GM19043 (cell line): Measurements from ENCODE around the gene TRPT1.

Experiments used
- ATAC-seq: cut with Tn5 transposase; IDR thresholded peaks from one replicate; pipeline ENCODE4 v1.9.1; 2021; ENCODE audit warnings: low read depth; ENCODE audit not compliant: unreplicated experiment

TRPT1 gene

DNA sequence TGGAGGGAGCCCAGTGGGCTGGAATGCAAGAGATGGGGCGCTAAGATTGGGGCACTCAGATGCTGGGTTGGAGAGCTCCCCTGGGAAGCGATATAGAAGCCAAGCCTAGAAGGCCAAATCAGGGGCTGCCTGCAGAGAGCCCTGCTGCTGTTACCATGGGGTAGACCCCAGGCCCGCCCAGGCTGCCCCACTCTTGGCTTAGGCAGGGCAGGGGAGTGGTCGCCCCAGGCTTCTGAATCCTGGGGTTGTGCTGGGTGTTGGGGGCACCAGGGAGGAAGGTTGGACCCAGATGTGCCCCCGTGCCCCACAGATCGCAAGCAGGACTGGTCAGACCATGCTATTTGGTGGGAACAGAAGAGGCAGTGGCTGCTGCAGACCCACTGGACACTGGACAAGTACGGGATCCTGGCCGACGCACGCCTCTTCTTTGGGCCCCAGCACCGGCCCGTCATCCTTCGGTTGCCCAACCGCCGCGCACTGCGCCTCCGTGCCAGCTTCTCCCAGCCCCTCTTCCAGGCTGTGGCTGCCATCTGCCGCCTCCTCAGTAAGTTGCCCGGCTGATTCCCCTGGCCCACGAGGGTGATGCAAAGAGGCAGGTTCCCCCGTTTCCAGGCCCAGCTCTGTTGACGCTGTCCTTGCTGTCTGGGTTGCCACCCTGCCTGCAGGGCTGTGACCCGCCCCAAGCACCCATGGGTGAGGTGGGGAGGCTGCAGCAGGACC lies 15.5 kb downstream of the TRPT1 start:
- ATAC-seq, result no peak

DNA sequence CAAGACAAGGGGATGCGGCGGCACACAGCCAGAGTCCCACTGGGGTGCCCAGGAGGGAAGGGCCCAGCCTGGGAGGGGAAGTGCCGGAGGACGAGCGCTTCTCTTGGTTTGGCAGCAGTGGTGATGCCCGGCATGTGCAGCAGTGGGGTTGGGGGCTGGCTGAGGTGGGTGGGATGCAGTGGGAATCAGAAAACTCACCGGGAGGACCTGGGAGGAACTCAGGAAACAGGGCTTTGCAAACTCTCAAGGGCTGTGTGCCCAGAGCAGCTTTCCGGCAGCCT lies 16.5 kb downstream of the TRPT1 start:
- no peak for ATAC-seq

DNA sequence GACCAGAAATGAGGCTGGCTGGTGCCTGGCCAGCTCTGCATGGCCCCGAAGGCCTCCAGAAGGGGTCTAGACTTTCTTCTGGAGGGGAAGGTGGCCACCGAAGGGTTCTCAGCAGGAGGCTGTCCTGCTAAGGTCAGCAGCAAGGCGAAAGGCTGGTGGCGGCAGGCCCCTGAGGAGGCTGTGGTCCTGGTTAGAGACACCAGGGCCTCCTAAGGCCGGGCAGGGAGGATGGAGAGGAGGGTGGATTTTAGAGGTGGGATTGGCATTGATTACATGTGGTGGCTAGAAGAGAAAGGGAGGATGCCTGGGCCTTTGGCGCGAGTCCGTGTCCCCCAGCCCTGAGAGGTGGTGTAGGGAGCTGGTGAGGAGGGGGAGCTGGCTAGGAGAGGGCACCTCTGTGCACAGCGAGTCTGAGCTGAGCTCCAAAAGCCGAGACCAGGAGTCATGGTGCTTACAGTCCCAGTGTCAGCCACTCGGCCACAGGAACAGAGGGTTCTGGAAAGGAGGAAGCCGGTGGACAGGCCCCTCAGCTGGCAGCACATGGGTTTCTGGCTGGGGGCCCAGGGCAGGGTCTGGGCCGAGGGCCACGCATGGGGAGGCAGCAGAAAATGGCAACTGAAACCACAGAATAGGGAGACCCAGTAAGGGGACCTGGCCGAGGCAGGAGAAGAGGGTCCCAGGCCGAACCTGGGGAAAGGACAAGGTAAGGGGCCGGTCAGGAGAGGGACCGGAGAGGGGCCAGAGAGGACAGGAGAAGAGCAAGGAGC lies 17.0 kb downstream of the TRPT1 start:
- no peak for ATAC-seq

DNA sequence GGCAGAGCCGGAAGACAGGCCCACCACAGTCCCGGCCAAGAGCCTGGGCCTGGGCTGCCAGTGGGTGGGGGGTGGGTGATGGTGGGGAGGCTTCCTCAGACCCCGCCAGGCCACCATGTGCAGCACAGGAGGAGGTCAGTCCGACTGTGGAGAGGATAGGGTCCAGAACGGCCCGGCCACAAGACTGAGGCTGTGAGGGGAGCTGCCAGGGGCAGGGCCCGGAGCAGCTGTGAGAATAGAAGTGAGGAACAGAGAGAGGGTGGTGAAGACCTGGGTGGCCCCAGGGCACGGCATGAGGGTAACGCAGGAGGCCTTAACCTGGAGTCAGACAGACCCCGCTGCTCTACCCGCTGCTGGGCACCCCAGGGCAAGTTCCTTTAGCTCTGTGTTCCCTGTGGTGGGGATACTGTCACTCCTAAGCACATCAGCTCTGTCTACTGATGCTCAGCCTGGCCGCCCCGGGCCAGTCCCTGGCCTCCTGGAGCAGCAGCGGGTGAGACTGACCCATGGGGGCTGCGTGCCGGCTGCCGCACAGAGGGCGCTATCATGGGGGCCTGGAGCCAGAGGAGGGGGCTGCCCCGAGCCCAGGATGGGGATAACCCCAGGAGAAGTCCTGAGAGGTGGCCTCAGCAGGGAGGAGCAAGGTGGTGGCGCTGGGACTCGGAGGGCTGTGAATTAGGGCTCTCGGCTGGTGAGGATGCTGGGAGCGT lies 17.7 kb downstream of the TRPT1 start:
- no peak for ATAC-seq

DNA sequence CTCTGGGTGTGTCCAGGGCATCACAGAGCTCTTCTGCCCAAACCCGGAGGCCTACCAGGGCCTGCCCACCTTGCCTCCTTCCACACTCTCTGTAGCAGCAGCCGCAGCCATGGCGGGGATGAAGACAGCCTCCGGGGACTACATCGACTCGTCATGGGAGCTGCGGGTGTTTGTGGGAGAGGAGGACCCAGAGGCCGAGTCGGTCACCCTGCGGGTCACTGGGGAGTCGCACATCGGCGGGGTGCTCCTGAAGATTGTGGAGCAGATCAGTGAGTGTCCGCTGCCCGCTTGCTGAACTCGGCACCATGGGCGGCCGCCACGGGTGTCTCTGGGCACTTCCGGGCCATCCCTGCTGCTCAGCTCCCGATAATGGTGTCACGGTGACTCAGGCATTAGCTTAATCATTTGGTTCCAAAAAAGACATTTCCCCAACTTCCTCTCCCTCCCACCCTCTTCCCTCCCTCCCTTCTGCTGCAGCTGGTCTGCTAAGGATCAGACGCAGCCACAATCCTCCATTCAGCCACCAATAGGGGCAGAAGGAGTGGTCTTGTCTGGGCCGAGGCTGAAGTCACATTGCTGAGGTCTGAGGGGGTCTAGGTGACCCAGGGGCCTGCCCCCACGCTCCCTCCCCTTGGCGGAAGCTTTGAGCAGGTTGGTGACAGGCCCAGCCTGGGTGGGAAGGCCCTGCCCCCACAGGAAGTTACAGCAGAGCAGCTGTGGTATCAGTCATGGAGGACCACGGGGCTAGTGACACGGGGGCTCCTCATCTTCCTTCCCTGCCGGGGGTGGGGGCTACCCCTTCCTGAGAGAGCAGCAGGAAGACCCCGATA lies 18.5 kb downstream of the TRPT1 start:
- peak; percentile 52 for ATAC-seq

DNA sequence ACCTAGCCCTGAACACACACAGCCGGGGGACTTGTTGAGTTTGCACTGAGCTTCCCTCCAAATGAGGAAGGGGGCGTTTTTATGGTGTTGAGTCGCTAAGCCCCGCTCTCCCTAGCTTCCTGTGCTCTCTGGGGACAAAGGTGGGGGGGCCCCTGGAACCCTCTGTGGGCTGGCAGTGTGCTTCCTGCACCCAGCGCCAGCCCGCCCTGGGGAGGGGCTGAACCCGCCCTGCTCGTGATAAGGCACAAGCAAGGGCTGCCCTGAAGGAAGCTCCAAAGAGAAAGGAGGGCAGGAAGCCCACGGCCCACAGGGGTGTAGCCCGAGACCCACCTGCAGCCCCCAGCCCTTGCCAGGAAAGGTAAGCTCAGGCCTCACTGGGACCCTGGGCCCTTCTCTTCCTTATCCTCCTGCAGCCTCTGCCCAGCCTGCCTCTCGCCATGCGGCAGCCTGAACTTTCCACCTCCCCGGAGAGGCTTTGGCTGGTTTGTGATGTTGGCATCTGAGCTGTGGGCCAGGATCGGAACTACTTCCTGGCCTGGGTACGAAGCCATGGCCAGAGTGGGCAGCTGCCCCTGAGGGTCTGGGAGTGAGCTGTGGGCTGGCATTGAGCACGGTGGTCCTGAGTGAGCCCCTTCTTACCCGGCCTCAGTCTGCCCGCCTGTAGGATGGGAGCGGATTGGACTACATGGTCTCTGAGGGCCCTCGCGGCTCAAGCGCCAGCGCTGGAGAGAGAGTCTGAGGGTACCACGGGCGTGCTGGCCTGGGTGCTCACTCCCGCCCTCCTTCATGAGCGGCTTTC lies 19.3 kb downstream of the TRPT1 start, which contains the start of gene FERMT3:
FERMT3 (plus strand) TSS at position 265 of the 799 bp plus-strand sequence. CDS start 644 bp downstream, outside the sequence.
- ATAC-seq, result peak; percentile 44

DNA sequence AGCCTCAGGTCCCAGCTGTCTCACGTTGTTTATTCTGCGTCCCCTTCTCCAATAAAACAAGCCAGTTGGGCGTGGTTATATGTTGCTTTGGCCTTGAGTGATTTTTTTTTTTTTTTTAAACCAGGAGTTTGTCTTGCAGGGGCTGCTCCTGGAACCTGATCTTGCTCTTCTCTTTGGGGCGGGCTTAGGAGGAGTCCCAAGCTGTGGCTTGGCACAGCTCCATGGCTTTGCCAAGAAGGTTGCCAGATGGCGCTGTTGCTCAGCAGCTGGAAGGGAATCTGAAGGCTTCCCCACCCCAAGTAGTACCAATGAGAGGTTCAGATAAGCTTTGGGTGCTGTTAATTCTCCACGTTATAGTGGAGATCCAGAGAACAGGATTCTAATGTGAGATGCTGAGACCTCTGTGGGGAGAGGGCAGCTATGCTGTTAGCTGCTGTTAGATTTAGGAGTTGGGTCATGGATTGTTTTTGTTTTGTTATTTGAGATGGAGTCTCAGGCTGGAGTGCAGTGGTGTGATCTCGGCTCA lies 21.5 kb downstream of the TRPT1 start:
- ATAC-seq, result no peak

DNA sequence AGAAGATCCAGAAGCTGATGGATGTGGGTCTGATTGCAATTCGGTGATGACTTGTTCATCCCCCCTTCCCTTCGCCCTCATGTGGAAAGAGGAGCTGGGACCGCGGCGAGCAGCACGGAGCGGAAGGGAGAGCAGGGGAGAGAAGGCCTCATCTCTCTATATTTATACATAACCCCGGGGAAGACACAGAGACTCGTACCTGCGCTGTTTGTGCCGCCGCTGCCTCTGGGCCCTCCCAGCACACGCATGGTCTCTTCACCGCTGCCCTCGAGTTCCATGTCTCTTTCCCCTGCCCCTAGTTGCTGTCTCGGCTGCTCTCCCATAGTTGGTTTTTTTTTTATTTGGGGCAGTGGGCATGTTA lies 21.9 kb downstream of the TRPT1 start:
- ATAC-seq, result no peak

DNA sequence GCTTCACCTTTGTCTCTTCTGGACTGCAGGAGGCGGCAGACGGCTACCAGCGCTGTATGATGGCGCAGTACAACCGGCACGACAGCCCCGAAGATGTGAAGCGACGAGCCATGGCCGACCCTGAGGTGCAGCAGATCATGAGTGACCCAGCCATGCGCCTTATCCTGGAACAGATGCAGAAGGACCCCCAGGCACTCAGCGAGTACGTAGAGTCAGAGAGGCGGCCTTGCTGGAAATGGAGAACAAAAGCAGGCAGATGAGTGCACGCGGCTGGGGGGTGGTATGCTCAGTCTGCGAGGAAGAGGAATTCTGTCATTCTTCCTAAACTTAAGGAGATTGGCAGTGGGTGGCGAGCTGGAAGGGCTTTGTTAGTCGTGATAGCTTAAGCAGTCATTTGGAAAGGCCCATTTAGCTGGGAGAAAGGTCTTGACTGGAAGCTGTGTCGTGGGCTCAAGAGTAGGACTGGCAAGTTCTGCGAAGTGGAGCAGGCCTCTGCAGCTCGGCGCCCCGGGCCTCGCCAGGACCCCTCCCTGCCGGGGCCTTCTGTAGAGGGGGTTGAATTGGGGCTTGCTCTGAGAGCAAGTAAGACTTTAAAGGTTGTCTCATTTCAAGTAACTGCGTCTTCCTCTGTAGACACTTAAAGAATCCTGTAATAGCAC lies 22.4 kb downstream of the TRPT1 start:
- no peak for ATAC-seq

DNA sequence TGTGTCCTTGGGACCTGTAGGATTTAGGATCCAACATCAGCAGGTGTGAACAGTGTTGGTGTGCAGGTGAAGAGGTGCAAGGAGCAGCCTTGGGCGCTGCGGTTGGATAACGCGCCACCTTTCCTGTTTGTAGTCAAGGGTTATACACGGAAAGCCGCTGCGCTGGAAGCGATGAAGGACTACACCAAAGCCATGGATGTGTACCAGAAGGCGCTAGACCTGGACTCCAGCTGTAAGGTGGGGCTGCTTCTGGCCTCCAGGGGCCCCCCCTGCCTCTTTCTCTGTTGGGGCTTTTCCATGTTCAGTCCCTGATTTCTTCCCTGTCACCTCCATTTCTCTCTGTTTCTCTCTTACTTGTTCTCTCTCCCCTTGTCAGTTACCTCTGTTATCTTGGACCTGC lies 23.0 kb downstream of the TRPT1 start:
- ATAC-seq, result no peak

DNA sequence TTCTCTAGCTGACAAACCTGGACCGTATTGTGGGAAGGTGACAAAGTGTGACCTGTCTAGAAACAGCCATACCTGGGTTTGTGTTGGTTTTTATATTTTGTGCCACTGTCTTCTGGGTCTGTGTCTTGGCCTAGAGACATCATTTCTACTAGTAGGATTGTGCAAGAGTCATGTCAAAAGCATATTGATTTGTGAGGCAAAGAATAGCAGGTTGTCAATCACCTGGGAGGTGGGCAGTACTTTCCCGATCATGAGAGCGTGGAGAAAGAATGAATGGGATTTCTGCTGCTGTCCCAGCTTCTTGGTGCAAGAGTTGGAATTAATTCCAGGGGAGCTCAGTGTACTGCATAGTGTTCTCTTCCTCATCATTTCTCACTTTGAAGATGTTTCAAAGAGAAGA lies 24.4 kb downstream of the TRPT1 start:
- no peak for ATAC-seq

DNA sequence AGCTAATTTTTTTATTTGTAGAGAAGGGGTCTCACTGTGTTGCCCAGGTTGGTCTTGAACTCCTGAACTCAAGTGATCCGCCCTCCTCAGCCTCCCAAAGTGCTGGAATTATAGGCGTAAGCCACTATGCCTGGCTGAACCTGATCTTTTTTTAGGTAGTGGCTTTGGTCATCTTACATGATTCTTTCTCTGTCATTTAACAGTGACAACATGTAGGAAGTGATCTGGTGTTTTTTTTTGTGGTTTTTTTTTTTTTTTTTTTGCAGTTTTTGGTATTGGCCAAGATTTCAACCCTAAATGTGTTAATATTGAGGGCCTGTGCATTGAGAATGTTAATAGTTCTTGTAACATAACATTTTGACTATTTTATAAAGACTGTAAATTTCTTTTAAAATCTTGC lies 27.5 kb downstream of the TRPT1 start:
- no peak for ATAC-seq

DNA sequence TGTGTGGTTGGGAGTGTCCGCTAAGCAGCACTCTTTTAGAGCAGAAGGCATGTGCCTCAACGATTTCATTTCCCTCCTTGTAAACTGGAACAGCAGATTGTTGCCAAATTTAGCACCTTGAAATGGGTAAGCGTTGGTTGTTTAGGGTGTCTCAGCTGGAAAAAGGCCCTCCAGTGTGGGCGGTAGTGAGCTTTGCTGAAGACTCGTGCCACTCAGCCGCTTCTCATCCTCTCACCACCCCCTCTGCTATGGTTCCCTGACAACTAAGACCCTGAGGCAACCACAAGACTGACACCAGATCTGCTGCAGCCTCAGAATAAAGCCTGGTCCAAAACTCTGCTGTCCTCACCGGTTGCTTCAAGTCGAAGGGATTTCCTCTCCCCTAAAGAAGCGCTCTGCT lies 29.4 kb downstream of the TRPT1 start:
- ATAC-seq, result no peak

DNA sequence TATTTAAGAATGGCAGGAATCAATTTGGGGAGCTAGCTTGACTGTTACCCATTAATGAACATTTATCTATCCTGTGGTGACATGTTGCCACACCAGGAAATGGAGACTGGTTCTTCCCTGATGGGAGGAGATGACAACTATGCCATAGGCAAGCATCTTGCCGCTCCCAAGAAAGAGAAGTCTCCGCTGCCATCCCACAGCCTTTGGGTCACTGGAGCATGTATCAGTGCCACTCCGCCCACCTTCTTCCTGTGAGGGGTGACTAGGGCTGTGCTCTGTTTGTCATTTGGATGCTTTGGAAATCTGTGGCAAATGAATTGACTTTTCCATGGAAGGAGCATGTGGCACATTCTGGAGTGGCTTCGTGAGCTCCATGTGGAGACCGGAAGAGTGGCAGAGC lies 33.6 kb downstream of the TRPT1 start:
- ATAC-seq, result no peak

DNA sequence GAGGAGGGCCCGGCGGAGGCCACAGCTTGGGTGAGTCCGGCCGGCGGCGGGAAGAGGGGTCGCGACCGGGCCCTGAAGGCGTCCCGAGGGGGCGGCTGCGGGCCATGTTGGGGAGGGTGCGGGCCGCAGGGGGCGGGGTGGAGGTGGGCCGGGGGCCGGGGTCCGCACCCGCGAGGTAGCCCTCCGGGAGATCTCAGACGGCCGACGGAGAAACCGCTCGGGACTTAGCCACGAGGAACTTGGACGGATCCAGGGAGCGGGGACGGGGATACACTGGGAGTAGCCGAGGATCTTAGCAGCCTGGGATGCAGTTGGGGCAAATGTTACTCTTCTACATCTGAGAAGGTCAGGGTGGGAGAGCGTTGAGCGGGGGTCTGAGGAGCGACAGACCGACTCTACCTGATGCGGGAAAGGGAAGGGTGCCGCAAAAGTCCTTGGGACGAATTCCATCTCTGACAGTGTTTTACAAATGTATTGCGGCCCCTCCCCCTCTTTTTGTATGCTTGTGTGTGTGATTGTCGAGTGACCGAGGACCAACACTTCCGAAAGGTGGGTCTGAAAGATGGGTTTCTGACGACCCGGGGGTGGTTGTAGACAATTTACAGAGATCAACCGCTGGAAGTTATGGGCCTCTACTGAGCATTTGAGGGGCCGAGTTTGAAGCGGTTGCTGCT lies 39.4 kb downstream of the TRPT1 start:
- ATAC-seq, result no peak

DNA sequence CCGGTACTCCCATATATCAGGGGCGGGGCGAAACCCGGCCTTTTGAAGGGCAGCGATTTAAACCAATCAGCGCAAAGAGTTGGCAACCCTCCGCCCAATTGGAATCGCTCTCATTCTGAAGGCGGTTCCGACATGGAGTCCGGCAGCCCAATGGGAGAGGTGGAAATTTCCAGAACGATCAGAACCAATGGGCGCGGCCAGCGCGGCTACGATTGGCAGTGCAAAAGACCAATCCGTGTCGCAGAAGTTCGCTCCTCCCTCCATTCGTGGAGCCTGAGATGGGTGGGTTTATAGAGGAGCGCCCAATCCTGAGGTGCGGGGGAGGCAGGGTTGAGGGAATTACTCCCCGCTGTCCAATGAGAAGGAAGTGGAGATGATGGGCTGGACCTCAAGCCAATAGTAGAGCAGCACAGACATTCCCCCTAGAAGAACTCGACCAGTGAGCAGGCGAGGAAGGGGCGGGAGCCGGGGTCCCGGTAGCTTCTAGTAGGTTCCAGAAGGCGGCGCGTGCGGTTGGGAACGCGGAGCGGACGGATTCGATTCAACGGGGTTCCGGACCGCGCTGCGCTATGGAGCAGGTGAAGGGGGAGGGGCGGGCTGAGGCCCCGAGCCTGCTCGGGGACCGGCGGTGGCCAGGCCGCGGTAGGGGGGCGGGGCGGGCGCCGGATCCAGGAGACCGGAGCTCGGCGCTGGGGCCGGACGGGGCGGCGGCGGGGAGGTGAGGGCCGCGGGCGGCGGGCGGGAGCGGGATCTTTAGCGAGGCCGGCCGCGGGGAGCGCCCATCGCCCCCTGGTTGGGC lies 40.1 kb downstream of the TRPT1 start, which contains the start of gene STIP1:
STIP1 (plus strand) TSS at position 479 of the 799 bp plus-strand sequence; CDS start at position 570, 91 bp downstream.
- ATAC-seq, result peak; percentile 86

DNA sequence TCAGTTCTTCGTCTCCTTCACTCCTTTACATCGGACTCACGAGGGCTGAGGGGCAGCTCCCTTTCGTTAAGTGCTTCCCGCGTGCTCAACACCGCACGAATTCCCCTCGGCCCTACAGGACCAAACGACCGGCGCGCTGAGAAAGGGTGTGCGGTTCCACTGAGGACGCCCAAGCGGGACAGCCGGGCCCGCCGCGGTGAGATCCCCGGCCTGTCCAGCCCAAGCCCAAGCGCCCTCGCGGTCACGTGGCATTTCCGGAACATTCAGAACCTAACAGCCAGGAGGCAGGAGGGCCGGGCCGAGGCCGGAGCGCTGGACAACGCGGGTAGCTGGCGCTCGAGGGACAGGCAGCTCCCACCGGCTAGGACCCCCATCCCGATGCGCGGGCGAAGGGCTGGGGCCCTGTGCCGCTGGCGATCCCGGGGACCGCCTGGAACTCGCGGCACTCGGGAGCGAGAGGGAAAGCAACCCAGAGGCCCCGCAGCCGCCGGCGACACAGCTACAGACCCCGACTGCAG lies 40.8 kb downstream of the TRPT1 start:
- peak; percentile 2 for ATAC-seq

DNA sequence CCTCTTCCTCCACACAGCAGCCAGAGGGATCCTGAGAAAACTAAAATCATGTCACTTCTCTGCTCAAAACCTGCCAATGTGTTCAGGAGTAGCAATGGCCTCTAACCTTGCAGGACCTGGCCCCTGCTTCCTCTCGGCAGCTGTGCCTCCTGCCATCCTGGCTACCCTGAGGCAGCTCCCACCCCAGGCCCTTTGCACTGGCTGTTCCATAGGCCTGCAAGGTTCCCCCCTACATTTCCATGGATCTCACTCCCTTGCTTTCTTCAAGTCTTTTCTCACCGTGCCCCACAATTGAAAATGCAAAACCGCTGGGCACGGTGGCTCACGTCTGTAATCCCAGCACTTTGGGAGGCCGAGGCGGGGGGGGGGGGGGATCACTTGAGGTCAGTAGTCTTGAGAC lies 42.1 kb downstream of the TRPT1 start:
- ATAC-seq, result no peak
